Measurements from ENCODE around the gene TBC1D8. TPM values are rescaled to one million over a fixed set of nuclear protein-coding genes. Genes with fewer than 3 reads are reported as not detected.

Gene TBC1D8
- total and polyA plus RNA-seq, 2 of the 13 experiments (the other 11 are each of a cell fraction or from before 2014, with no cell fraction given) = 45.1 to 95.4 TPM

DNA sequence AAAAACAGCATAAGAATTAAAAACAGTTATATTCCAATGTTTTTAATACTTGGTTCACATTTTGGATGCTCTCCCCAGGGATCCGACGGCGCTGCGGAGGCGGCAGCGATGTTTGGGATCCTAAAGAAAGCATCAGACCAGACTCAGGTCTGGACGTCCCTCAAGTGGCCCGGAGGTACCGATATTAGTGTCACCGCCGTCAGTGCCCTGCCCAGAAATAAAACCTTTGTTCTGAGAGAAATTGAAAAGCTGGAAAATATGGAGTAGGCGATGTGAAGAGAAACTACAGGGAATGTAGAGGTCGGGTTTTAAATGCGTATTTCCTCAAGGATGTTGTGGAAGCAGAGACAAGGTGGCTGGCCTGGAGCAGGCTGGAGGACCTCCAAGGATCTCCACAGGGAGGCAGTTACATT is 683 bp upstream of the TBC1D8 start (continued):
- TF ChIP-seq GRHL1 (CRISPR knock-in tag; conservative IDR thresholded peaks at IDR 0.05) (no peak), ATF7 (IDR thresholded peaks at IDR 0.05) (no peak), ATF7 (CRISPR knock-in tag; IDR thresholded peaks at IDR 0.05) (no peak), XRCC5 (optimal IDR thresholded peaks at IDR 0.05; ENCODE audit: low read length) (no peak), ZNF567 (CRISPR knock-in tag; IDR thresholded peaks at IDR 0.05; ENCODE audit: borderline replicate concordance) (no peak; the same call in 1 of the 2 replicates), NFE2 (CRISPR knock-in tag; IDR thresholded peaks at IDR 0.05) (no peak), ZBTB49 (CRISPR knock-in tag; IDR thresholded peaks at IDR 0.05; ENCODE audit: borderline replicate concordance) (no peak), ZNF605 (CRISPR knock-in tag; IDR thresholded peaks at IDR 0.05) (0 out of 2 replicates have a peak, but pooled peaks have one; percentile 10), MTA1 (CRISPR knock-in tag; IDR thresholded peaks at IDR 0.05; ENCODE audit: borderline replicate concordance) (no peak), ZNF512B (CRISPR knock-in tag; IDR thresholded peaks at IDR 0.05; ENCODE audit: borderline replicate concordance) (0 out of 2 replicates have a peak, but pooled peaks have one; percentile 3), SRSF4 (IDR thresholded peaks at IDR 0.05; ENCODE audit: low read depth, low read length, poor library complexity, severe bottlenecking) (no peak), ZNF772 (CRISPR knock-in tag; IDR thresholded peaks at IDR 0.05) (no peak), MED8 (CRISPR knock-in tag; IDR thresholded peaks at IDR 0.05; ENCODE audit: insufficient replicate concordance) (no peak), KMT2B (CRISPR knock-in tag; IDR thresholded peaks at IDR 0.05) (0 out of 2 replicates have a peak, but pooled peaks have one; percentile 1), JUNB (CRISPR knock-in tag; IDR thresholded peaks at IDR 0.05; ENCODE audit: borderline replicate concordance) (no peak)
- TF ChIP-seq, protein P1, sequence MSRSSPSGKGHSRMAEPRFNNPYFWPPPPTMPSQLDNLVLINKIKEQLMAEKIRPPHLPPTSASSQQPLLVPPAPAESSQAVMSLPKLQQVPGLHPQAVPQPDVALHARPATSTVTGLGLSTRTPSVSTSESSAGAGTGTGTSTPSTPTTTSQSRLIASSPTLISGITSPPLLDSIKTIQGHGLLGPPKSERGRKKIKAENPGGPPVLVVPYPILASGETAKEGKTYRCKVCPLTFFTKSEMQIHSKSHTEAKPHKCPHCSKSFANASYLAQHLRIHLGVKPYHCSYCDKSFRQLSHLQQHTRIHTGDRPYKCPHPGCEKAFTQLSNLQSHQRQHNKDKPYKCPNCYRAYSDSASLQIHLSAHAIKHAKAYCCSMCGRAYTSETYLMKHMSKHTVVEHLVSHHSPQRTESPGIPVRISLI (CRISPR knock-in tag; IDR thresholded peaks at IDR 0.05; ENCODE audit: borderline replicate concordance) = no peak
- TF ChIP-seq, protein P2, sequence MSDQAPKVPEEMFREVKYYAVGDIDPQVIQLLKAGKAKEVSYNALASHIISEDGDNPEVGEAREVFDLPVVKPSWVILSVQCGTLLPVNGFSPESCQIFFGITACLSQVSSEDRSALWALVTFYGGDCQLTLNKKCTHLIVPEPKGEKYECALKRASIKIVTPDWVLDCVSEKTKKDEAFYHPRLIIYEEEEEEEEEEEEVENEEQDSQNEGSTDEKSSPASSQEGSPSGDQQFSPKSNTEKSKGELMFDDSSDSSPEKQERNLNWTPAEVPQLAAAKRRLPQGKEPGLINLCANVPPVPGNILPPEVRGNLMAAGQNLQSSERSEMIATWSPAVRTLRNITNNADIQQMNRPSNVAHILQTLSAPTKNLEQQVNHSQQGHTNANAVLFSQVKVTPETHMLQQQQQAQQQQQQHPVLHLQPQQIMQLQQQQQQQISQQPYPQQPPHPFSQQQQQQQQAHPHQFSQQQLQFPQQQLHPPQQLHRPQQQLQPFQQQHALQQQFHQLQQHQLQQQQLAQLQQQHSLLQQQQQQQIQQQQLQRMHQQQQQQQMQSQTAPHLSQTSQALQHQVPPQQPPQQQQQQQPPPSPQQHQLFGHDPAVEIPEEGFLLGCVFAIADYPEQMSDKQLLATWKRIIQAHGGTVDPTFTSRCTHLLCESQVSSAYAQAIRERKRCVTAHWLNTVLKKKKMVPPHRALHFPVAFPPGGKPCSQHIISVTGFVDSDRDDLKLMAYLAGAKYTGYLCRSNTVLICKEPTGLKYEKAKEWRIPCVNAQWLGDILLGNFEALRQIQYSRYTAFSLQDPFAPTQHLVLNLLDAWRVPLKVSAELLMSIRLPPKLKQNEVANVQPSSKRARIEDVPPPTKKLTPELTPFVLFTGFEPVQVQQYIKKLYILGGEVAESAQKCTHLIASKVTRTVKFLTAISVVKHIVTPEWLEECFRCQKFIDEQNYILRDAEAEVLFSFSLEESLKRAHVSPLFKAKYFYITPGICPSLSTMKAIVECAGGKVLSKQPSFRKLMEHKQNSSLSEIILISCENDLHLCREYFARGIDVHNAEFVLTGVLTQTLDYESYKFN (CRISPR knock-in tag; conservative IDR thresholded peaks at IDR 0.05) = no peak

All from HepG2 (cell line).